Ammon's horn (tissue), 1 donor: ENCODE measurements around the gene DNAJC25.
"Not testable (repeated sequence)": the region's sequence is repeated elsewhere in the genome, so short reads cannot be mapped to it uniquely, and the experiment has no call there.

Experiments used
- DNase-seq: peaks from one replicate; pipeline ENCODE4 v3.0.0-alpha.2; 2016; ENCODE audit warnings: low spot score

DNAJC25 gene

DNA sequence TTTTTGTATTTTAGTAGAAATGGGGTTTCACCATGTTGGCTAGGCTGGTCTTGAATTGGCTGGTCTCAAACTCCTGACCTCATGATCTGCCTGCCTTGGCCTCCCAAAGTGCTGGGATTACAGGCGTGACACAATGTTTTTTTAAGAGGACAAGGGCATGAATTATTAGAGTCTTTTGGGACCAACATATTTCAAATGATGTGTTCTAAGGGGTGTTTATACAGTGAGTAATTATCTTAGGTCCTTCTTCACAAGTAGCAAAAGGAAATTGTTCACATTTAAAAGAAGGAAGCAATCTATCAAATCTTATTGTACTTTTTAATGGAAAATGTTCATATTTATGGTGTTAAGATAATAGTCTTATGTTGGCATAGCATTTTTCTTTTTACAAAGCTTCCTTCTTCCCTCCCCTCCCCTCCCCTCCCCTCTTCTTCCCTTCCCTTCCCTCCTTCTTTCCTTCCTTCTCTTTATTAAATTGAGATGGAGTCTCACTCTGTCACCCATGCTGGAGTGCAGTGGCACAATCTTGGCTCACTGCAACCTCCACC is 37.0 kb downstream of the DNAJC25 start:
- no peak for DNase-seq

- not testable (repeated sequence) for DNase-seq
Measured at GRCh38 chr9:111668601-111669000, 37.5 kb downstream of the DNAJC25 start.

GRCh38 chr9:111674319-111674718 is 43.2 kb downstream of the DNAJC25 start:
- no peak for DNase-seq

DNA sequence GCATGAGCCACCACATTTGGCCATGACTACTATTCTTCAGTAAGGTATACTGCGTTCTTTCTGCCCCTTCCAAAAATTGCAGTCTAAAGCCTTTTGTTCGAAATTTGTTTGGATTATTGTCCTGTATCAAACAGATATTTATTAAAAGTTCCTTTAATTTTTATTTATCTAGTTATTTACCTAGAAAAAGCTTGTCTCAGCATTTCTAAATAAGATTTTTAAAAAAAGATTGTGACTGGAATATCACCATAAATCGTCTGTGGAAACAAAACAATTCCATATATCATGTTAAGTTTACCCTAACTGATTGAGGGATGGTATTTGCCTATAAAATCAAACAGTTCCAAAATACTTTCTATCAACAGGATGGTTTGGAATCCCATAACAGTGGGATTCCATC is 45.0 kb downstream of the DNAJC25 start:
- no peak for DNase-seq

GRCh38 chr9:111678293-111678692 is 47.2 kb downstream of the DNAJC25 start:
- no peak for DNase-seq

GRCh38 chr9:111679199-111679598 is 48.1 kb downstream of the DNAJC25 start:
- no peak for DNase-seq

GRCh38 chr9:111683392-111683791 is 52.3 kb downstream of the DNAJC25 start:
- no peak for DNase-seq

DNA sequence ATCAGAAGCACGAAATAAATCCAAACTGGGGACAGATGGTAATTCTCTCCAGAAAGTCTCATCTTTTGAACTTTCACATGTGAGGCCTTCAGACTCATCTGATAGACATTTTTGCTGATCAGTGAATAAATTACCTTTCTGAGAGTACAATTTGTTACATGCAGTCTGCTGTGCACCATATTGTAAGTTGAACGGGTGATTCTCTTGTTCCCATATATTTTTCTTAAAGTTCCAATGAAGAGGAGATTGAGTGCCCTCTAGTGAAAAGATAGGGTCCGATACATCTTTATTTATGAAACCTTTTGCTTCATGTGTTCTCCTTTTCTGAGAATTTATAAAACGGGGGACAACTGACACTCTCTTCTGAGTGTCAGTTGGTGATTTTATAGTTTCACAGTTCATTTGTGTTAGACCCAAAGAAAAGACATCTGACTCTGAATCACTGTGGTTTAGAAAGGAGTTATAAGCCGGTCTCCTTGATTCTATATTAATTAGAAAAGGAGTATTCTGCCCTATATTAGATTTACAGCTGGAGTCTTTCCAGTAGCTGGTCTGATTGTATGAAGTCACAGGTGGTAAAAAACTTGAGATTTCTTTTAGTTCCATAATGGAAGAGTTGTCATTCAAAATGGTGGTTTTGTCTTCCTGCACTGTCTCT is 60.7 kb downstream of the DNAJC25 start:
- peak; percentile 44 for DNase-seq

- DNase-seq: no peak
Measured at GRCh38 chr9:111696796-111697195, 65.7 kb downstream of the DNAJC25 start.

GRCh38 chr9:111700776-111701175 is 69.6 kb downstream of the DNAJC25 start:
- no peak for DNase-seq
